H1 (cell line): Measurements from ENCODE around the gene KRT77. TPM values are rescaled to one million over a fixed set of nuclear protein-coding genes. Genes with fewer than 3 reads are reported as not detected.

ENCODE experiments used
- CTCF ChIA-PET: fragments of 300-600 bp; sonication (Branson Sonifier 250); formaldehyde crosslinking; loops from one replicate; lab custom pipeline; 2021; ENCODE audit not compliant: partially characterized antibody; lab: Charles Lee
- POLR2A ChIA-PET: fragments of 300-600 bp; sonication (Branson Sonifier 250); formaldehyde crosslinking; loops from one replicate; lab custom pipeline; 2021; ENCODE audit warnings: inconsistent platforms; ENCODE audit not compliant: partially characterized antibody; lab: Charles Lee
- DNase-seq, 2 experiments: peaks; one replicate each; pipeline versions ENCODE4 v3.0.0 to v3.0.0-alpha.2; 2010 to 2022; ENCODE audit warnings: low spot score in 2 of 2, low read depth in 1 of 2, mixed read lengths in 1 of 2
- FAIRE-seq: peaks from 2 replicates; lab custom pipeline; 2011; peaks lifted over from hg19 to GRCh38; lab: Jason Lieb, UNC
- H2AFZ ChIP-seq: 2 replicates; pipeline ENCODE4 v1.8.1; 2012; ENCODE audit warnings: low read length, inconsistent platforms
- H2AK5ac ChIP-seq: 2 replicates; pipeline ENCODE4 v1.6.1; 2013; ENCODE audit warnings: low read depth, low read length
- H2BK120ac ChIP-seq: replicated peaks from 2 replicates; pipeline ENCODE3; 2013; ENCODE audit warnings: low read depth, low read length, inconsistent platforms
- H2BK12ac ChIP-seq: 2 replicates; pipeline ENCODE4 v1.6.1; 2013; ENCODE audit warnings: low read depth, low read length
- H2BK15ac ChIP-seq: 2 replicates; pipeline ENCODE4 v1.6.1; 2013; ENCODE audit warnings: low read length
- H2BK20ac ChIP-seq: 2 replicates; pipeline ENCODE4 v1.6.1; 2013; ENCODE audit warnings: low read length
- H2BK5ac ChIP-seq: 2 replicates; pipeline ENCODE4 v1.6.1; 2013; ENCODE audit warnings: low read depth, low read length
- H3K14ac ChIP-seq: 2 replicates; pipeline ENCODE4 v1.6.1; 2013; ENCODE audit warnings: inconsistent platforms; ENCODE audit not compliant: insufficient read length
- H3K18ac ChIP-seq: 2 replicates; pipeline ENCODE4 v1.6.1; 2013; ENCODE audit warnings: low read length; ENCODE audit errors: extremely low read depth
- H3K23ac ChIP-seq: 2 replicates; pipeline ENCODE4 v1.6.1; 2013; ENCODE audit warnings: inconsistent platforms; ENCODE audit not compliant: insufficient read length
- H3K23me2 ChIP-seq: 2 replicates; pipeline ENCODE4 v1.6.1; 2013; ENCODE audit warnings: low read depth, low read length
- H3K27ac ChIP-seq: 2 replicates; pipeline ENCODE4 v1.6.1; 2011; ENCODE audit warnings: low read depth, low read length, inconsistent platforms
- H3K27me3 ChIP-seq, 4 experiments: replicated peaks in 1 of 4; 1 replicate in 1 of 4; 2 replicates in 3 of 4; pipeline versions ENCODE4 v1.6.1 to v1.8.1; 2011 to 2013; ENCODE audit warnings: low read length in 3 of 4, mild to moderate bottlenecking in 3 of 4, inconsistent platforms in 2 of 4, mixed read lengths in 2 of 4, moderate library complexity in 1 of 4; ENCODE audit not compliant: control insufficient read depth in 3 of 4, insufficient read depth in 3 of 4; ENCODE audit errors: extremely low read depth in 1 of 4
- H3K36me3 ChIP-seq, 4 experiments: 2 replicates each; pipeline versions ENCODE4 v1.6.1 to v1.8.1; 2011 to 2013; ENCODE audit warnings: mild to moderate bottlenecking in 4 of 4, low read length in 3 of 4, moderate library complexity in 2 of 4, control low read depth in 1 of 4, inconsistent platforms in 1 of 4; ENCODE audit not compliant: insufficient read depth in 4 of 4, control insufficient read depth in 2 of 4
- H3K4ac ChIP-seq: replicated peaks from 2 replicates; pipeline ENCODE3; 2013; ENCODE audit warnings: low read length, low read depth, mixed read lengths, inconsistent platforms; ENCODE audit not compliant: insufficient read length
- H3K4me1 ChIP-seq, 4 experiments: replicated peaks in 1 of 4; 1 replicate in 1 of 4; 2 replicates in 3 of 4; pipeline versions ENCODE4 v1.6.1 to v1.8.1; 2011 to 2013; ENCODE audit warnings: low read length in 3 of 4, inconsistent platforms in 2 of 4, mixed read lengths in 1 of 4; ENCODE audit not compliant: insufficient read depth in 4 of 4, control insufficient read depth in 3 of 4
- H3K4me2 ChIP-seq, 2 experiments: 2 replicates each; pipeline versions ENCODE4 v1.6.1 to v1.8.1; 2011 to 2013; ENCODE audit warnings: low read depth in 2 of 2, low read length in 2 of 2, control low read depth in 1 of 2, inconsistent platforms in 1 of 2, mild to moderate bottlenecking in 1 of 2; ENCODE audit not compliant: insufficient read depth in 1 of 2
- H3K4me3 ChIP-seq, 4 experiments: fragments of 200-600, 300-600 bp in 1 of 4; sonication (generic), shearing (Covaris generic), sonication (Bioruptor Twin) in 1 of 4; 2 replicates each; pipeline versions ENCODE4 v1.5.1 to v1.8.1; 2011 to 2016; ENCODE audit warnings: low read length in 4 of 4, low read depth in 3 of 4, control low read depth in 2 of 4, inconsistent platforms in 2 of 4, mild to moderate bottlenecking in 2 of 4, mixed read lengths in 1 of 4, moderate library complexity in 1 of 4; ENCODE audit not compliant: insufficient read depth in 2 of 4; ENCODE audit errors: extremely low read depth in 1 of 4
- H3K56ac ChIP-seq: replicated peaks from 2 replicates; pipeline ENCODE3; 2013; ENCODE audit warnings: low read depth, mild to moderate bottlenecking, mixed read lengths, low read length, inconsistent platforms; ENCODE audit not compliant: insufficient read length
- H3K79me1 ChIP-seq: 2 replicates; pipeline ENCODE4 v1.6.1; 2013; ENCODE audit warnings: low read depth, low read length, control low read depth
- H3K79me2 ChIP-seq, 2 experiments: 2 replicates each; pipeline versions ENCODE4 v1.6.1 to v1.8.1; 2012 to 2013; ENCODE audit warnings: low read length in 2 of 2, mild to moderate bottlenecking in 2 of 2, inconsistent platforms in 1 of 2; ENCODE audit not compliant: insufficient read depth in 2 of 2, control insufficient read depth in 1 of 2
- H3K9ac ChIP-seq, 4 experiments: replicated peaks in 1 of 4; 1 replicate in 1 of 4; 2 replicates in 3 of 4; pipeline versions ENCODE4 v1.6.1 to v1.8.1; 2011 to 2013; ENCODE audit warnings: low read depth in 3 of 4, low read length in 3 of 4, control low read depth in 2 of 4, mild to moderate bottlenecking in 2 of 4, moderate library complexity in 2 of 4, inconsistent platforms in 1 of 4; ENCODE audit errors: extremely low read depth in 1 of 4
- H3K9me3 ChIP-seq, 2 experiments: 2 replicates each; pipeline versions ENCODE4 v1.6.1 to v1.8.1; 2012 to 2013; ENCODE audit warnings: mild to moderate bottlenecking in 2 of 2, moderate library complexity in 2 of 2, control low read depth in 1 of 2, inconsistent platforms in 1 of 2, low read depth in 1 of 2, low read length in 1 of 2, mixed read lengths in 1 of 2; ENCODE audit not compliant: insufficient read depth in 2 of 2
- H4K20me1 ChIP-seq, 2 experiments: replicated peaks in 1 of 2; 2 replicates each; pipeline versions ENCODE3 to v1.8.1; 2011 to 2013; ENCODE audit warnings: inconsistent platforms in 2 of 2, low read length in 2 of 2, mild to moderate bottlenecking in 1 of 2; ENCODE audit not compliant: insufficient read depth in 2 of 2, control insufficient read depth in 1 of 2
- H4K5ac ChIP-seq: 2 replicates; pipeline ENCODE4 v1.6.1; 2013; ENCODE audit warnings: low read length, low read depth, mixed read lengths, inconsistent platforms; ENCODE audit not compliant: insufficient read length
- H4K8ac ChIP-seq: 2 replicates; pipeline ENCODE4 v1.8.0; 2013; ENCODE audit warnings: mild to moderate bottlenecking, moderate library complexity, low read length, inconsistent platforms; ENCODE audit not compliant: insufficient read depth; ENCODE audit errors: extremely low read depth
- H4K91ac ChIP-seq: replicated peaks from 2 replicates; pipeline ENCODE3; 2013; ENCODE audit warnings: low read length, mixed read lengths, inconsistent platforms; ENCODE audit not compliant: insufficient read length
- BRCA1 ChIP-seq: IDR thresholded peaks from 2 replicates; pipeline ENCODE4 v1.6.1; 2012; ENCODE audit warnings: low read depth, low read length, improper control_type of control experiment
- CHD1 ChIP-seq: IDR thresholded peaks from 2 replicates; pipeline ENCODE4 v1.6.1; 2012; ENCODE audit warnings: low read depth, low read length, improper control_type of control experiment
- CREB1 ChIP-seq: IDR thresholded peaks from 2 replicates; pipeline ENCODE4 v1.6.1; 2012; ENCODE audit warnings: inconsistent platforms
- E2F6 ChIP-seq: IDR thresholded peaks from 2 replicates; pipeline ENCODE4 v1.6.1; 2012; ENCODE audit warnings: inconsistent platforms
- EGR1 ChIP-seq: IDR thresholded peaks from 2 replicates; pipeline ENCODE4 v1.6.1; 2011; ENCODE audit warnings: low read depth, low read length, borderline replicate concordance
- HDAC2 ChIP-seq, 2 experiments: fragments of 300-600 bp in 1 of 2; sonication (generic) in 1 of 2; IDR thresholded peaks; 2 replicates each; pipeline ENCODE4 v1.6.1; 2011 to 2012; ENCODE audit warnings: low read depth in 2 of 2, low read length in 2 of 2, mild to moderate bottlenecking in 2 of 2, moderate library complexity in 2 of 2, borderline replicate concordance in 1 of 2, inconsistent platforms in 1 of 2
- HDAC6 ChIP-seq: IDR thresholded peaks from one replicate; pipeline ENCODE4 v1.7.1; 2012; ENCODE audit warnings: low read depth, mild to moderate bottlenecking, inconsistent platforms, low read length, moderate library complexity
- JUND ChIP-seq: IDR thresholded peaks from 2 replicates; pipeline ENCODE4 v1.6.1; 2011; ENCODE audit warnings: mild to moderate bottlenecking, improper control_type of control experiment, low read length
- MAX ChIP-seq: IDR thresholded peaks from 2 replicates; pipeline ENCODE4 v1.6.1; 2012; ENCODE audit warnings: inconsistent platforms
- NANOG ChIP-seq: IDR thresholded peaks from 2 replicates; pipeline ENCODE4 v1.6.1; 2011; ENCODE audit warnings: low read length, low read depth, mild to moderate bottlenecking, inconsistent platforms; ENCODE audit not compliant: insufficient read depth, poor library complexity, severe bottlenecking
- POU5F1 ChIP-seq: IDR thresholded peaks from 2 replicates; pipeline ENCODE4 v1.6.1; 2011; ENCODE audit warnings: low read depth, mild to moderate bottlenecking, low read length, moderate library complexity
- RBBP5 ChIP-seq: IDR thresholded peaks from 2 replicates; pipeline ENCODE4 v1.7.1; 2012; ENCODE audit warnings: low read depth, mild to moderate bottlenecking, inconsistent platforms, low read length, moderate library complexity, borderline replicate concordance
- RXRA ChIP-seq: IDR thresholded peaks from 2 replicates; pipeline ENCODE4 v1.6.1; 2011; ENCODE audit warnings: low read depth, mild to moderate bottlenecking, low read length, moderate library complexity; ENCODE audit not compliant: insufficient read depth
- ZNF274 ChIP-seq: IDR thresholded peaks from 2 replicates; pipeline ENCODE4 v1.7.0; 2012; ENCODE audit warnings: low read length, borderline replicate concordance; ENCODE audit errors: extremely low read depth
- polyA plus RNA-seq, 7 experiments: library from polyadenylated mRNA; depleted of rRNA in 3 of 7; stranded (reverse) in 5 of 7; unstranded in 2 of 7; fragments of >200 nt in 5 of 7; fragments of 200-250 nt in 2 of 7; gene quantifications; 1 replicate in 5 of 7; 2 replicates in 1 of 7; 4 replicates in 1 of 7; pipeline versions ENCODE4 v1.2.1 to v1.2.3, GENCODE V29; 2011 to 2013; ENCODE audit warnings: missing spikeins in 2 of 7, mixed read lengths in 2 of 7
- total RNA-seq: library from RNA; stranded (reverse); fragmentation: NEBNext Ultra II Directional; extraction: Animal tissue kit (Norgen Biotek cat#: 25700); gene quantifications from 2 replicates; pipeline ENCODE4 v1.2.1, GENCODE V29; 2021

The KRT77 gene
- total and polyA plus RNA-seq, 2 of the 8 experiments (the other 6 are each of a cell fraction or from before 2014, with no cell fraction given) = 0.02 TPM; not detected in 1

- Histone ChIP-seq H4K5ac (no peak overlapping the region), H3K4me2 (no peak overlapping the region), H2AK5ac (no peak overlapping the region), H4K20me1 (no peaks in the 10 kb centered on the region), H3K36me3 (no peaks in the 10 kb centered on the region), H3K23me2 (no peaks in the 10 kb centered on the region), H2BK20ac (no peak overlapping the region), H3K56ac (no peak overlapping the region), H4K8ac (no peak overlapping the region), H3K4me1 (no peaks in the 10 kb centered on the region), H3K9me3 (peaks cover 0 to 3% of the 10 kb centered on the region in 2 experiments; a peak in 1 of 4 replicates), H2AFZ (no peak overlapping the region), H3K27ac (no peak overlapping the region), H4K91ac (no peak overlapping the region), H3K79me1 (no peaks in the 10 kb centered on the region), H2BK12ac (no peak overlapping the region), H3K27me3 (no peaks in the 10 kb centered on the region), H3K14ac (no peak overlapping the region), H2BK5ac (no peak overlapping the region), H3K79me2 (no peaks in the 10 kb centered on the region), H2BK120ac (no peak overlapping the region), H2BK15ac (no peak overlapping the region), H3K18ac (no peak overlapping the region), H3K9ac (no peak overlapping the region), H3K23ac (no peak overlapping the region), H3K4me3 (no peak overlapping the region), H3K4ac (no peak overlapping the region)
- ChIA-PET POLR2A (interaction anchor here (0.6 kb wide), 1 partner anchor 281 kb away, joined by 3 read pairs; no protein-coding TSS in a partner anchor), CTCF (interaction anchor here (0.6 to 1.3 kb wide), 5 partner anchors 23 to 139 kb away, joined by 3 to 5 read pairs (median 3); no protein-coding TSS in a partner anchor)
- DNase-seq (no peak), FAIRE-seq (no peak)
- TF ChIP-seq CREB1 = no peak
- TF ChIP-seq NANOG = no peak
- TF ChIP-seq HDAC6 = no peak
- TF ChIP-seq HDAC2 (IDR thresholded peaks at IDR 0.05; ENCODE audit: borderline replicate concordance in 1 of 2, low read depth in 2 of 2, low read length in 2 of 2) = no peak
- TF ChIP-seq RBBP5 = no peak
- no peak for TF ChIP-seq ZNF274
- no peak for TF ChIP-seq EGR1
- no peak for TF ChIP-seq CHD1
- no peak for TF ChIP-seq RXRA
- TF ChIP-seq E2F6 = no peak
- TF ChIP-seq BRCA1 = no peak
- TF ChIP-seq POU5F1 = no peak
- TF ChIP-seq JUND = no peak
- TF ChIP-seq MAX = no peak
Measured at GRCh38 chr12:52739963-52740362, 36.6 kb upstream of the KRT77 start.
